Uterus (tissue), 4 donors: Measurements from ENCODE around the gene YBX1. TPM values are rescaled to one million over a fixed set of nuclear protein-coding genes. Genes with fewer than 3 reads are reported as not detected.

ENCODE experiments used
- DNase-seq, 2 donors: peaks; one replicate each; pipeline ENCODE4 v3.0.0-alpha.2; 2019 to 2020
- H3K27ac ChIP-seq, 2 donors: fragments of 200-600 bp; sonication (generic); 1 replicate in 1 of 2; 2 replicates in 1 of 2; pipeline ENCODE4 v1.5.1; 2016 to 2018
- H3K27me3 ChIP-seq, 2 donors: fragments of 200-600 bp; sonication (generic); one replicate each; pipeline ENCODE4 v1.5.1; 2018 to 2019; ENCODE audit warnings: control low read depth in 1 of 2
- H3K36me3 ChIP-seq, 2 donors: fragments of 200-600 bp; sonication (generic); one replicate each; pipeline ENCODE4 v1.5.1; 2019; ENCODE audit warnings: control low read depth in 1 of 2
- H3K4me1 ChIP-seq, 2 donors: fragments of 200-600 bp; sonication (generic); one replicate each; pipeline ENCODE4 v1.5.1; 2018 to 2019; ENCODE audit warnings: control low read depth in 1 of 2
- H3K4me3 ChIP-seq, 2 donors: fragments of 200-600 bp; sonication (generic); 1 replicate in 1 of 2; 2 replicates in 1 of 2; pipeline ENCODE4 v1.5.1; 2018 to 2019; ENCODE audit warnings: mild to moderate bottlenecking in 1 of 2
- H3K9me3 ChIP-seq, 2 donors: fragments of 200-600 bp; sonication (generic); one replicate each; pipeline ENCODE4 v1.5.1; 2019; ENCODE audit warnings: control low read depth in 1 of 2
- POLR2A ChIP-seq, 2 donors: fragments of 450-650 bp; IDR thresholded peaks; one replicate each; pipeline ENCODE4 v1.6.1; 2016; ENCODE audit warnings: antibody characterized with exemption in 2 of 2, mild to moderate bottlenecking in 1 of 2, moderate library complexity in 1 of 2
- intact Hi-C: fragments of 100-400 bp; cut with DNase I; formaldehyde crosslinking; loops from one replicate; pipeline ENCODE4 v1.15.1; 2023; ENCODE audit warnings: low total_unique reads
- total RNA-seq, 4 donors: library from RNA; depleted of rRNA in 3 of 4; stranded (reverse); fragments of >200 nt in 3 of 4; gene quantifications; one replicate each; pipeline versions ENCODE4 v1.1.0 to v1.2.4, GENCODE V29; 2014 to 2023
- TF ChIP-seq, protein P1 (sequence below), 4 experiments: fragments of 200-600 bp in 2 of 4; fragments of 450-650 bp in 2 of 4; sonication (generic) in 2 of 4; IDR thresholded peaks; one replicate each; pipeline ENCODE4 v1.5.1; 2016 to 2019; ENCODE audit warnings: antibody characterized with exemption in 4 of 4, mild to moderate bottlenecking in 2 of 4, moderate library complexity in 1 of 4
- donor health status: DM: yes; HTN: yes; CAD: no.

Gene YBX1
- total RNA-seq, 4 donors from 2014 or later = 282 to 387 (median 333) TPM

DNA sequence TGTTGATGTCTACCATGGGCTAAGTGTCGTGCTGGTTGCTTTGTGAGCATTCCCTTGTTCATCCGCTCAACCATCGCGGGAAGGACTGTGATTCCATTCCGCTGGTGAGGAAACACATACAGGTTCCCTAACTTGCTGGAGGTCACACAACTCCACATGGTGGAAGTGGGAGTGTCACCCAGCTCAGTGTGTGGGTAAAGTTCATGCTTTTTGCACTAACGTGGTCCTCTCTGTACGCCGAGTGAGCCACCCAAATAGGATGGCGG lies 61.9 kb downstream of the YBX1 start:
- intact Hi-C loops = no loop called here
- H3K9me3 ChIP-seq = no peaks in the 10 kb centered on the region
- no peaks in the 10 kb centered on the region for H3K4me1 ChIP-seq
- H3K36me3 ChIP-seq = no peaks in the 10 kb centered on the region
- TF ChIP-seq POLR2A (IDR thresholded peaks at IDR 0.05) = no peak
- TF ChIP-seq, protein P1, sequence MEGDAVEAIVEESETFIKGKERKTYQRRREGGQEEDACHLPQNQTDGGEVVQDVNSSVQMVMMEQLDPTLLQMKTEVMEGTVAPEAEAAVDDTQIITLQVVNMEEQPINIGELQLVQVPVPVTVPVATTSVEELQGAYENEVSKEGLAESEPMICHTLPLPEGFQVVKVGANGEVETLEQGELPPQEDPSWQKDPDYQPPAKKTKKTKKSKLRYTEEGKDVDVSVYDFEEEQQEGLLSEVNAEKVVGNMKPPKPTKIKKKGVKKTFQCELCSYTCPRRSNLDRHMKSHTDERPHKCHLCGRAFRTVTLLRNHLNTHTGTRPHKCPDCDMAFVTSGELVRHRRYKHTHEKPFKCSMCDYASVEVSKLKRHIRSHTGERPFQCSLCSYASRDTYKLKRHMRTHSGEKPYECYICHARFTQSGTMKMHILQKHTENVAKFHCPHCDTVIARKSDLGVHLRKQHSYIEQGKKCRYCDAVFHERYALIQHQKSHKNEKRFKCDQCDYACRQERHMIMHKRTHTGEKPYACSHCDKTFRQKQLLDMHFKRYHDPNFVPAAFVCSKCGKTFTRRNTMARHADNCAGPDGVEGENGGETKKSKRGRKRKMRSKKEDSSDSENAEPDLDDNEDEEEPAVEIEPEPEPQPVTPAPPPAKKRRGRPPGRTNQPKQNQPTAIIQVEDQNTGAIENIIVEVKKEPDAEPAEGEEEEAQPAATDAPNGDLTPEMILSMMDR (IDR thresholded peaks at IDR 0.05) = no peak
- H3K27ac ChIP-seq = no peak overlapping the region
- H3K27me3 ChIP-seq = no peaks in the 10 kb centered on the region
- H3K4me3 ChIP-seq = no peak overlapping the region
- no peak for DNase-seq

DNA sequence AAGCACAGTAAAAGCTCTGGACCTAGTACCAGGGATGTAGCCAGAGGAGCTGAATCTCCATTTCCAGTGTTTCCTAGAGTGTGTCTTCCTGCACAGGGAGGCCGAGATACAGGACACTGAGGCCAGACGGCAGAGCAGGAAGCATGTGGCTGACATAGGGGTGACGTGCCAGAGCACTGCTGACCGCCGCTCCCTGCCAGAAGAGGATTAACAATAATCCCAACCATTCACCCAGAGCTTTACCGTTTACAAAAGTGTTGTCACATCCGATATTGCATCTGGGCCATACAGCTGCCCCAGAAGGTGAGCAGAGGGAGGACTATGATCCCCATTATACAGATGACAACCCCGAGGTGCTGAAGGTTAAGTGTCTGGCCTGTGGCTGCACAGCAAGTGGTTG lies 63.6 kb downstream of the YBX1 start:
- intact Hi-C loops = no loop called here
- no peak for TF ChIP-seq POLR2A (IDR thresholded peaks at IDR 0.05)
- TF ChIP-seq, protein P1 (IDR thresholded peaks at IDR 0.05) = no peak
- no peaks in the 10 kb centered on the region for H3K9me3 ChIP-seq
- H3K4me1 ChIP-seq = no peaks in the 10 kb centered on the region
- no peaks in the 10 kb centered on the region for H3K36me3 ChIP-seq
- H3K4me3 ChIP-seq = no peak overlapping the region
- H3K27me3 ChIP-seq = no peaks in the 10 kb centered on the region
- DNase-seq = no peak
- no peak overlapping the region for H3K27ac ChIP-seq

DNA sequence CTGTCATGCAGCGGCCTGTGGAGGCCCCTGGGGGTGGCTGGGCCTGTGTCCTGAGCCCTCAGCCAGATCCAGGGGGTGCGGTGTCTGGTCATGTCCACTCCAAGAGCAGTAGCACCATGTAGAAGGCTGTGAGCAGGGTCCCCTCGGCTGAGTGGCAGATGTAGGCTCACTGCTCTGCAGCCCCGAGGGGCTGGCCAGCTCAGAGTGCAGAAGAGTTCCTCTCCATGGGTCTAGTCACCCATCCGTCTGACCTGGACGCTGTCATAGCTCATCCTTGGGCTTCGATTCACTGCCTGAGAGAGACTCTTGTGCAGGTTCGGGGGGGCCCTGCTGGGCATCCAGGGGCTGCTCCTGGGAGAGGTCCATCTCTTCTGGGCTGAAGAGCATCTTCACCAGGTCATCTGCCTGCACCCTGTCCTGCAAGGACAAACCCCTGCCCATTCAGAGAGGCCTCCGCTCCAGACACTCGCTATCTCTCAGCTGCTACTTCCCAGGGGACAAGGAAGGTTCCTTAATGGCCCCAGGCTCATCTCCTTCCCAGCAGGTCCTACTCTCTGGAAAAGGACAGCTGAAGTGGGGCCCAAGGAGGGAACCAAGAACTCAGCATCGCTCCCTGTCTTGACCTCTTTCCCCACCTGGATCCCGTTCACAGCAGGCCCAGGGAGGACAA lies 64.4 kb downstream of the YBX1 start:
- no peak for DNase-seq
- intact Hi-C loops = no loop called here
- H3K9me3 ChIP-seq = no peaks in the 10 kb centered on the region

DNA sequence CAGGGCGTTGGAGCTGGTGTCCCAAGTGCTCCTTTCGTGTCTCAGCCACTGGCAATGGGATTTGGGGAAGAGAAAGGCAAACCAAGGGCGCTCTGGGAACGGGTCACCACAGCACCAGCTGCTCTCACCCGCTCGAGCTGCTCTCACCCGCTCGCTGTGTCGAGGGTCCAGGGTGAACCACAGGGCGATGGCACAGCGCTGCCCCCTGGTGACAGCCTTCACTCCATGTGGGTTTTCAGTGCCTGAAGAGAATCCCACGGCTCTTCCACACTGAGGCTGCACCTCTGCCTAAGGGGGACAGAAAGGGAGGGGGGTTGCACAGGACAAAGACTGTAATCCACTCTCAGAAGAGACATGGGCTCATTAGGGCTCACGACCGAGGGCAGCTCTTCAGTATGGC lies 64.9 kb downstream of the YBX1 start:
- Histone ChIP-seq H3K4me3 (no peak overlapping the region), H3K27me3 (no peaks in the 10 kb centered on the region), H3K9me3 (no peaks in the 10 kb centered on the region), H3K4me1 (no peaks in the 10 kb centered on the region), H3K36me3 (no peaks in the 10 kb centered on the region), H3K27ac (no peak overlapping the region)
- intact Hi-C loops = no loop called here
- TF ChIP-seq, protein P1 (IDR thresholded peaks at IDR 0.05) = peak; percentile 14 to 40 (median 34)
- TF ChIP-seq POLR2A (IDR thresholded peaks at IDR 0.05) = no peak
- DNase-seq = no peak

More for the DNA sequence above, 64.4 kb downstream of the YBX1 start:
- Histone ChIP-seq H3K4me3 (no peak overlapping the region), H3K4me1 (no peaks in the 10 kb centered on the region), H3K27ac (no peak overlapping the region), H3K36me3 (no peaks in the 10 kb centered on the region), H3K27me3 (no peaks in the 10 kb centered on the region)
- TF ChIP-seq, protein P1 (IDR thresholded peaks at IDR 0.05) = no peak

DNA sequence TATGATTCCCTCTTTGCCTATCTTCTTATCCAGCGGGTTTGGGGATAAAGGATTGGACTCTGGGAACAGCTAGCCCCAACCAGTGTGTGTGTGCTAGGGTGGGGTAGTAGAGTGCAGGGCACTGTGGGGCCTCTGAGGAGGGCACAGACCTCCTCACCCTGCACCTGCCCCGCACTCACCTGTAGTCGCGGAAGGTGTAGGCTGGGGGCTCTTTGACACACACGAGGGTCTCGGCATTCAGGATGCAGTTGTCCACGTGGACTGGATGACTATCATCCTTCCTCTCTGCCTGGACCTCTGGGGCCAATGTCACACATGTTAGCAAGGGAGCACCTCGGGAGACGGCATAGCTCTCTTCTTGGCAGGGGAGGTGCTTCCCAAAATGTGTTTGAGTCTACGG lies 65.8 kb downstream of the YBX1 start:
- H3K36me3 ChIP-seq = no peaks in the 10 kb centered on the region
- DNase-seq = no peak
- intact Hi-C loops = no loop called here

More for the DNA sequence above, 65.8 kb downstream of the YBX1 start:
- Histone ChIP-seq H3K4me1 (no peaks in the 10 kb centered on the region), H3K27ac (no peak overlapping the region), H3K4me3 (no peak overlapping the region), H3K9me3 (no peaks in the 10 kb centered on the region), H3K27me3 (no peaks in the 10 kb centered on the region)
- TF ChIP-seq POLR2A (IDR thresholded peaks at IDR 0.05) = no peak
- TF ChIP-seq, protein P1 (IDR thresholded peaks at IDR 0.05) = no peak
